HepG2 (cell line): Measurements from ENCODE around the gene ABCB9. TPM values are rescaled to one million over a fixed set of nuclear protein-coding genes. Genes with fewer than 3 reads are reported as not detected.

Experiments
- CTCF ChIP-seq: sonication (generic); formaldehyde crosslinking; IDR thresholded peaks from 2 replicates; pipeline ENCODE4 v1.5.0; 2020; ENCODE audit warnings: mild to moderate bottlenecking, missing genetic modification reagents, moderate library complexity
- HES4 ChIP-seq: sonication (generic); formaldehyde crosslinking; IDR thresholded peaks from 2 replicates; pipeline ENCODE4 v1.9.0; 2021; ENCODE audit warnings: mild to moderate bottlenecking, missing genetic modification reagents, borderline replicate concordance
- PAX8 ChIP-seq: sonication (generic); formaldehyde crosslinking; IDR thresholded peaks from 2 replicates; pipeline ENCODE4 v1.8.0; 2022; ENCODE audit warnings: mild to moderate bottlenecking, missing genetic modification reagents, borderline replicate concordance
- REST ChIP-seq, 2 experiments: IDR thresholded peaks; 2 replicates each; pipeline ENCODE4 v1.6.1; 2011 to 2012; ENCODE audit warnings: low read length in 2 of 2, borderline replicate concordance in 1 of 2, low read depth in 1 of 2, mild to moderate bottlenecking in 1 of 2, moderate library complexity in 1 of 2
- USF2 ChIP-seq, 2 experiments: sonication (generic) in 1 of 2; formaldehyde crosslinking in 1 of 2; IDR thresholded peaks; 2 replicates each; pipeline versions ENCODE4 v1.5.1 to v1.6.1; 2011 to 2020; ENCODE audit warnings: borderline replicate concordance in 1 of 2, low read depth in 1 of 2, low read length in 1 of 2, mild to moderate bottlenecking in 1 of 2, missing genetic modification reagents in 1 of 2, moderate library complexity in 1 of 2
- ZBTB38 ChIP-seq: sonication (generic); formaldehyde crosslinking; IDR thresholded peaks from 2 replicates; pipeline ENCODE4 v1.5.1; 2020; ENCODE audit warnings: mild to moderate bottlenecking, missing genetic modification reagents
- ZGPAT ChIP-seq: IDR thresholded peaks from 2 replicates; pipeline ENCODE4 v1.6.1; 2016; ENCODE audit warnings: mild to moderate bottlenecking
- ZNF20 ChIP-seq: sonication (generic); formaldehyde crosslinking; IDR thresholded peaks from 2 replicates; pipeline ENCODE4 v1.4.0; 2020; ENCODE audit warnings: mild to moderate bottlenecking, moderate library complexity, missing genetic modification reagents
- ZNF282 ChIP-seq: fragments of 450-650 bp; IDR thresholded peaks from 2 replicates; pipeline ENCODE4 v1.6.1; 2018; ENCODE audit not compliant: partially characterized antibody
- polyA plus RNA-seq, 8 experiments: library from polyadenylated mRNA; depleted of rRNA in 3 of 8; stranded (reverse) in 7 of 8; unstranded in 1 of 8; fragments of >200 nt; fragmentation: Illumina TruSeq in 4 of 8; extraction: Trizol in 4 of 8; gene quantifications; 2 replicates each; pipeline versions ENCODE4 v1.2.1 to v1.2.3, GENCODE V29; 2011 to 2016; ENCODE audit warnings: low read depth in 4 of 8, missing spikeins in 1 of 8, mixed read lengths in 1 of 8; ENCODE audit not compliant: insufficient read depth in 1 of 8
- total RNA-seq, 5 experiments: library from RNA; depleted of rRNA; stranded (reverse); fragments of >200 nt; fragmentation: Illumina TruSeq; extraction: Trizol; gene quantifications; 2 replicates each; pipeline ENCODE4 v1.2.3, GENCODE V29; 2016; ENCODE audit warnings: low read depth in 1 of 5

Gene ABCB9
- total and polyA plus RNA-seq, 2 of the 13 experiments (the other 11 are each of a cell fraction or from before 2014, with no cell fraction given) = 5.1 to 6.0 TPM

- TF ChIP-seq USF2 (IDR thresholded peaks at IDR 0.05; ENCODE audit: low read depth, low read length) = no peak
- no peak for TF ChIP-seq USF2 (CRISPR knock-in tag; IDR thresholded peaks at IDR 0.05; ENCODE audit: borderline replicate concordance)
- TF ChIP-seq ZGPAT (CRISPR knock-in tag) = no peak
- TF ChIP-seq HES4 = no peak
- TF ChIP-seq ZNF282 = no peak
- TF ChIP-seq ZBTB38 (CRISPR knock-in tag) = no peak
- no peak for TF ChIP-seq REST (IDR thresholded peaks at IDR 0.05; ENCODE audit: borderline replicate concordance in 1 of 2, low read depth in 1 of 2, low read length in 2 of 2)
- no peak for TF ChIP-seq ZNF20 (CRISPR knock-in tag)
- no peak for TF ChIP-seq PAX8 (CRISPR knock-in tag)
- no peak for TF ChIP-seq CTCF (CRISPR knock-in tag)
Measured at GRCh38 chr12:122997343-122998250, 31.3 kb upstream of the ABCB9 start (continued).
